GM21786 (cell line): ENCODE results near the gene HBS1L.

Experiments
- ATAC-seq: cut with Tn5 transposase; IDR thresholded peaks from one replicate; pipeline ENCODE4 v1.9.1; 2021; ENCODE audit not compliant: unreplicated experiment

The HBS1L gene

GRCh38 chr6:135002229-135002844 lies 52.3 kb downstream of the HBS1L start:
- ATAC-seq, result no peak

GRCh38 chr6:134999107-134999506 lies 55.5 kb downstream of the HBS1L start:
- ATAC-seq, result no peak

- ATAC-seq, result no peak
Observed at GRCh38 chr6:134997133-134997995, 57.3 kb downstream of the HBS1L start.

- no peak for ATAC-seq
Observed at GRCh38 chr6:134995536-134995935, 59.1 kb downstream of the HBS1L start.

- ATAC-seq, result no peak
Observed at GRCh38 chr6:134994431-134994830, 60.2 kb downstream of the HBS1L start.

GRCh38 chr6:134992155-134992554 lies 62.5 kb downstream of the HBS1L start:
- ATAC-seq, result no peak

- ATAC-seq, result no peak
Observed at GRCh38 chr6:134990262-134990661, 64.4 kb downstream of the HBS1L start.

- no peak for ATAC-seq
Observed at GRCh38 chr6:134984821-134985220, 69.8 kb downstream of the HBS1L start.

GRCh38 chr6:134983823-134984222 lies 70.8 kb downstream of the HBS1L start:
- ATAC-seq, result no peak

- ATAC-seq, result no peak
Observed at GRCh38 chr6:134982161-134982560, 72.5 kb downstream of the HBS1L start.

GRCh38 chr6:134980846-134981245 lies 73.8 kb downstream of the HBS1L start:
- no peak for ATAC-seq

- ATAC-seq, result peak; percentile 90
Observed at GRCh38 chr6:134979142-134979541, 75.5 kb downstream of the HBS1L start.

- no peak for ATAC-seq
Observed at GRCh38 chr6:134974370-134974769, 80.3 kb downstream of the HBS1L start.

- no peak for ATAC-seq
Observed at GRCh38 chr6:134967711-134968110, 86.9 kb downstream of the HBS1L start.

- no peak for ATAC-seq
Observed at GRCh38 chr6:134964451-134965203, 90.0 kb downstream of the HBS1L start.

GRCh38 chr6:134962421-134962820 lies 92.2 kb downstream of the HBS1L start:
- no peak for ATAC-seq

GRCh38 chr6:134961366-134961765 lies 93.3 kb downstream of the HBS1L start:
- no peak for ATAC-seq

- no peak for ATAC-seq
Observed at GRCh38 chr6:134959603-134960002, 95.0 kb downstream of the HBS1L start.

- ATAC-seq, result no peak
Observed at GRCh38 chr6:134956676-134957075, 97.9 kb downstream of the HBS1L start.

- ATAC-seq, result no peak
Observed at GRCh38 chr6:134956032-134956431, 98.6 kb downstream of the HBS1L start.

- no peak for ATAC-seq
Observed at GRCh38 chr6:134954272-134955000, 100.2 kb downstream of the HBS1L start.
